H1 (cell line): Measurements from ENCODE around the gene DGKA. TPM values are rescaled to one million over a fixed set of nuclear protein-coding genes. Genes with fewer than 3 reads are reported as not detected.

Experiments used
- CTCF ChIA-PET: fragments of 300-600 bp; sonication (Branson Sonifier 250); formaldehyde crosslinking; loops from one replicate; lab custom pipeline; 2021; ENCODE audit not compliant: partially characterized antibody; lab: Charles Lee
- POLR2A ChIA-PET: fragments of 300-600 bp; sonication (Branson Sonifier 250); formaldehyde crosslinking; loops from one replicate; lab custom pipeline; 2021; ENCODE audit warnings: inconsistent platforms; ENCODE audit not compliant: partially characterized antibody; lab: Charles Lee
- DNase-seq, 2 experiments: peaks; one replicate each; pipeline versions ENCODE4 v3.0.0 to v3.0.0-alpha.2; 2010 to 2022; ENCODE audit warnings: low spot score in 2 of 2, low read depth in 1 of 2, mixed read lengths in 1 of 2
- FAIRE-seq: peaks from 2 replicates; lab custom pipeline; 2011; peaks lifted over from hg19 to GRCh38; lab: Jason Lieb, UNC
- H2AFZ ChIP-seq: 2 replicates; pipeline ENCODE4 v1.8.1; 2012; ENCODE audit warnings: low read length, inconsistent platforms
- H2AK5ac ChIP-seq: 2 replicates; pipeline ENCODE4 v1.6.1; 2013; ENCODE audit warnings: low read depth, low read length
- H2BK120ac ChIP-seq: replicated peaks from 2 replicates; pipeline ENCODE3; 2013; ENCODE audit warnings: low read depth, low read length, inconsistent platforms
- H2BK12ac ChIP-seq: 2 replicates; pipeline ENCODE4 v1.6.1; 2013; ENCODE audit warnings: low read depth, low read length
- H2BK15ac ChIP-seq: 2 replicates; pipeline ENCODE4 v1.6.1; 2013; ENCODE audit warnings: low read length
- H2BK20ac ChIP-seq: 2 replicates; pipeline ENCODE4 v1.6.1; 2013; ENCODE audit warnings: low read length
- H2BK5ac ChIP-seq: 2 replicates; pipeline ENCODE4 v1.6.1; 2013; ENCODE audit warnings: low read depth, low read length
- H3K14ac ChIP-seq: 2 replicates; pipeline ENCODE4 v1.6.1; 2013; ENCODE audit warnings: inconsistent platforms; ENCODE audit not compliant: insufficient read length
- H3K18ac ChIP-seq: 2 replicates; pipeline ENCODE4 v1.6.1; 2013; ENCODE audit warnings: low read length; ENCODE audit errors: extremely low read depth
- H3K23ac ChIP-seq: 2 replicates; pipeline ENCODE4 v1.6.1; 2013; ENCODE audit warnings: inconsistent platforms; ENCODE audit not compliant: insufficient read length
- H3K23me2 ChIP-seq: 2 replicates; pipeline ENCODE4 v1.6.1; 2013; ENCODE audit warnings: low read depth, low read length
- H3K27ac ChIP-seq: 2 replicates; pipeline ENCODE4 v1.6.1; 2011; ENCODE audit warnings: low read depth, low read length, inconsistent platforms
- H3K27me3 ChIP-seq, 4 experiments: replicated peaks in 1 of 4; 1 replicate in 1 of 4; 2 replicates in 3 of 4; pipeline versions ENCODE4 v1.6.1 to v1.8.1; 2011 to 2013; ENCODE audit warnings: low read length in 3 of 4, mild to moderate bottlenecking in 3 of 4, inconsistent platforms in 2 of 4, mixed read lengths in 2 of 4, moderate library complexity in 1 of 4; ENCODE audit not compliant: control insufficient read depth in 3 of 4, insufficient read depth in 3 of 4; ENCODE audit errors: extremely low read depth in 1 of 4
- H3K36me3 ChIP-seq, 4 experiments: 2 replicates each; pipeline versions ENCODE4 v1.6.1 to v1.8.1; 2011 to 2013; ENCODE audit warnings: mild to moderate bottlenecking in 4 of 4, low read length in 3 of 4, moderate library complexity in 2 of 4, control low read depth in 1 of 4, inconsistent platforms in 1 of 4; ENCODE audit not compliant: insufficient read depth in 4 of 4, control insufficient read depth in 2 of 4
- H3K4ac ChIP-seq: replicated peaks from 2 replicates; pipeline ENCODE3; 2013; ENCODE audit warnings: low read length, low read depth, mixed read lengths, inconsistent platforms; ENCODE audit not compliant: insufficient read length
- H3K4me1 ChIP-seq, 4 experiments: replicated peaks in 1 of 4; 1 replicate in 1 of 4; 2 replicates in 3 of 4; pipeline versions ENCODE4 v1.6.1 to v1.8.1; 2011 to 2013; ENCODE audit warnings: low read length in 3 of 4, inconsistent platforms in 2 of 4, mixed read lengths in 1 of 4; ENCODE audit not compliant: insufficient read depth in 4 of 4, control insufficient read depth in 3 of 4
- H3K4me2 ChIP-seq, 2 experiments: 2 replicates each; pipeline versions ENCODE4 v1.6.1 to v1.8.1; 2011 to 2013; ENCODE audit warnings: low read depth in 2 of 2, low read length in 2 of 2, control low read depth in 1 of 2, inconsistent platforms in 1 of 2, mild to moderate bottlenecking in 1 of 2; ENCODE audit not compliant: insufficient read depth in 1 of 2
- H3K4me3 ChIP-seq, 4 experiments: fragments of 200-600, 300-600 bp in 1 of 4; sonication (generic), shearing (Covaris generic), sonication (Bioruptor Twin) in 1 of 4; 2 replicates each; pipeline versions ENCODE4 v1.5.1 to v1.8.1; 2011 to 2016; ENCODE audit warnings: low read length in 4 of 4, low read depth in 3 of 4, control low read depth in 2 of 4, inconsistent platforms in 2 of 4, mild to moderate bottlenecking in 2 of 4, mixed read lengths in 1 of 4, moderate library complexity in 1 of 4; ENCODE audit not compliant: insufficient read depth in 2 of 4; ENCODE audit errors: extremely low read depth in 1 of 4
- H3K56ac ChIP-seq: replicated peaks from 2 replicates; pipeline ENCODE3; 2013; ENCODE audit warnings: low read depth, mild to moderate bottlenecking, mixed read lengths, low read length, inconsistent platforms; ENCODE audit not compliant: insufficient read length
- H3K79me1 ChIP-seq: 2 replicates; pipeline ENCODE4 v1.6.1; 2013; ENCODE audit warnings: low read depth, low read length, control low read depth
- H3K79me2 ChIP-seq, 2 experiments: 2 replicates each; pipeline versions ENCODE4 v1.6.1 to v1.8.1; 2012 to 2013; ENCODE audit warnings: low read length in 2 of 2, mild to moderate bottlenecking in 2 of 2, inconsistent platforms in 1 of 2; ENCODE audit not compliant: insufficient read depth in 2 of 2, control insufficient read depth in 1 of 2
- H3K9ac ChIP-seq, 4 experiments: replicated peaks in 1 of 4; 1 replicate in 1 of 4; 2 replicates in 3 of 4; pipeline versions ENCODE4 v1.6.1 to v1.8.1; 2011 to 2013; ENCODE audit warnings: low read depth in 3 of 4, low read length in 3 of 4, control low read depth in 2 of 4, mild to moderate bottlenecking in 2 of 4, moderate library complexity in 2 of 4, inconsistent platforms in 1 of 4; ENCODE audit errors: extremely low read depth in 1 of 4
- H3K9me3 ChIP-seq, 2 experiments: 2 replicates each; pipeline versions ENCODE4 v1.6.1 to v1.8.1; 2012 to 2013; ENCODE audit warnings: mild to moderate bottlenecking in 2 of 2, moderate library complexity in 2 of 2, control low read depth in 1 of 2, inconsistent platforms in 1 of 2, low read depth in 1 of 2, low read length in 1 of 2, mixed read lengths in 1 of 2; ENCODE audit not compliant: insufficient read depth in 2 of 2
- H4K20me1 ChIP-seq, 2 experiments: replicated peaks in 1 of 2; 2 replicates each; pipeline versions ENCODE3 to v1.8.1; 2011 to 2013; ENCODE audit warnings: inconsistent platforms in 2 of 2, low read length in 2 of 2, mild to moderate bottlenecking in 1 of 2; ENCODE audit not compliant: insufficient read depth in 2 of 2, control insufficient read depth in 1 of 2
- H4K5ac ChIP-seq: 2 replicates; pipeline ENCODE4 v1.6.1; 2013; ENCODE audit warnings: low read length, low read depth, mixed read lengths, inconsistent platforms; ENCODE audit not compliant: insufficient read length
- H4K8ac ChIP-seq: 2 replicates; pipeline ENCODE4 v1.8.0; 2013; ENCODE audit warnings: mild to moderate bottlenecking, moderate library complexity, low read length, inconsistent platforms; ENCODE audit not compliant: insufficient read depth; ENCODE audit errors: extremely low read depth
- H4K91ac ChIP-seq: replicated peaks from 2 replicates; pipeline ENCODE3; 2013; ENCODE audit warnings: low read length, mixed read lengths, inconsistent platforms; ENCODE audit not compliant: insufficient read length
- CEBPB ChIP-seq: IDR thresholded peaks from 2 replicates; pipeline ENCODE4 v1.6.1; 2012; ENCODE audit warnings: low read depth, low read length
- RBBP5 ChIP-seq: IDR thresholded peaks from 2 replicates; pipeline ENCODE4 v1.7.1; 2012; ENCODE audit warnings: low read depth, mild to moderate bottlenecking, inconsistent platforms, low read length, moderate library complexity, borderline replicate concordance
- SUZ12 ChIP-seq: fragments of 200-600 bp; sonication (generic); IDR thresholded peaks from 2 replicates; pipeline ENCODE4 v1.6.1; 2012; ENCODE audit warnings: mild to moderate bottlenecking, inconsistent platforms, low read length, moderate library complexity, mixed read lengths
- TBP ChIP-seq: IDR thresholded peaks from 2 replicates; pipeline ENCODE4 v1.6.1; 2011; ENCODE audit warnings: low read depth, low read length, improper control_type of control experiment
- WGBS, 2 experiments: shearing (Covaris generic) in 1 of 2; methylation state at CpG; one replicate each; pipeline versions ENCODE4 v1.1.6 to v1.1.7; 2013 to 2015; ENCODE audit warnings: low lambda C conversion rate in 2 of 2, mixed read lengths in 2 of 2, inconsistent platforms in 1 of 2, low coverage in 1 of 2, missing lambda C conversion rate in 1 of 2; ENCODE audit not compliant: insufficient replicate concordance in 2 of 2, insufficient coverage in 1 of 2, insufficient read length in 1 of 2; ENCODE audit errors: extremely low coverage in 1 of 2, missing lambda C conversion rate in 1 of 2; 5-methylcytosine and 5-hydroxymethylcytosine counted together
- polyA plus RNA-seq, 7 experiments: library from polyadenylated mRNA; depleted of rRNA in 3 of 7; stranded (reverse) in 5 of 7; unstranded in 2 of 7; fragments of >200 nt in 5 of 7; fragments of 200-250 nt in 2 of 7; gene quantifications; 1 replicate in 5 of 7; 2 replicates in 1 of 7; 4 replicates in 1 of 7; pipeline versions ENCODE4 v1.2.1 to v1.2.3, GENCODE V29; 2011 to 2013; ENCODE audit warnings: missing spikeins in 2 of 7, mixed read lengths in 2 of 7
- total RNA-seq: library from RNA; stranded (reverse); fragmentation: NEBNext Ultra II Directional; extraction: Animal tissue kit (Norgen Biotek cat#: 25700); gene quantifications from 2 replicates; pipeline ENCODE4 v1.2.1, GENCODE V29; 2021

Gene DGKA
- total and polyA plus RNA-seq, 2 of the 8 experiments (the other 6 are each of a cell fraction or from before 2014, with no cell fraction given): 15.9 to 18.0 TPM

GRCh38 chr12:55993230-55993853 is 62.4 kb downstream of the DGKA start:
- H3K9me3 ChIP-seq: no peaks in the 10 kb centered on the region
- H3K4ac ChIP-seq: no peak overlapping the region
- no peak overlapping the region for H3K56ac ChIP-seq
- H3K36me3 ChIP-seq: peaks cover 15 to 65% (median 47%) of the 10 kb centered on the region in 4 experiments
- no peak overlapping the region for H3K27ac ChIP-seq
- no peak overlapping the region for H2BK20ac ChIP-seq
- H3K14ac ChIP-seq: no peak overlapping the region
- no peak overlapping the region for H3K23ac ChIP-seq
- H3K27me3 ChIP-seq: no peaks in the 10 kb centered on the region
- H3K4me2 ChIP-seq: no peak overlapping the region
- H2BK5ac ChIP-seq: no peak overlapping the region
- H4K20me1 ChIP-seq: peaks cover 0 to 3% of the 10 kb centered on the region in 2 experiments
- H2BK120ac ChIP-seq: no peak overlapping the region
- H2AK5ac ChIP-seq: no peak overlapping the region
- H3K4me1 ChIP-seq: peaks cover 0 to 4% (median 0%) of the 10 kb centered on the region in 4 experiments; a peak in 2 of 7 replicates
- no peak overlapping the region for H3K4me3 ChIP-seq
- H3K79me2 ChIP-seq: no peaks in the 10 kb centered on the region
- ChIA-PET POLR2A (interaction anchor here (0.8 to 4.6 kb wide), 4 partner anchors 9 to 36 kb away, joined by 3 to 24 read pairs (median 3); no protein-coding TSS in a partner anchor), CTCF (interaction anchor here (0.6 to 13.5 kb wide), 3 partner anchors 10 to 28 kb away, joined by 4 to 256 read pairs (median 6); partner anchors contain the start of gene IKZF4)
- H4K8ac ChIP-seq: no peak overlapping the region
- H2BK12ac ChIP-seq: no peak overlapping the region
- H2AFZ ChIP-seq: no peak overlapping the region
- H3K23me2 ChIP-seq: peaks cover 8% of the 10 kb centered on the region
- 88% methylated on average over 4 of the region's 4 CpGs; no CpG with 5 or more reads in 1 of the 2 experiments for WGBS, 2 experiments
- no peak overlapping the region for H4K91ac ChIP-seq
- H4K5ac ChIP-seq: no peak overlapping the region
- DNase-seq (no peak), FAIRE-seq (no peak)
- no peak overlapping the region for H2BK15ac ChIP-seq
- no peaks in the 10 kb centered on the region; the same call in 1 of the 2 replicates for H3K79me1 ChIP-seq
- H3K18ac ChIP-seq: no peak overlapping the region
- no peak overlapping the region for H3K9ac ChIP-seq
- TF ChIP-seq RBBP5 (no peak), SUZ12 (no peak), TBP (no peak), CEBPB (no peak)
